ENCODE results near the gene MED9. TPM values are rescaled to one million over a fixed set of nuclear protein-coding genes. Genes with fewer than 3 reads are reported as not detected.

Gene MED9
- total RNA-seq, 2 experiments from 2014 or later = 21.8 to 27.5 TPM

GRCh38 chr17:17508646-17509591 is 32.1 kb downstream of the MED9 start:
- no peak for TF ChIP-seq EZH2phosphoT487 (IDR thresholded peaks at IDR 0.05; ENCODE audit: borderline replicate concordance, low read depth, low read length)
- H3K4me1 ChIP-seq (ENCODE audit: insufficient read depth, low read length, poor library complexity, severe bottlenecking) = no peaks in the 10 kb centered on the region
- no peaks in the 10 kb centered on the region for H3K9me2 ChIP-seq (ENCODE audit: insufficient read depth, low read length)
- ChIA-PET CTCF (ENCODE audit: unreplicated experiment) (no interaction called here), POLR2A (no interaction called here)
- no peak overlapping the region for H3K4me2 ChIP-seq (ENCODE audit: low read length)
- no peaks in the 10 kb centered on the region for H4K20me1 ChIP-seq (ENCODE audit: insufficient read depth, low read length)
- H3K36me3 ChIP-seq (ENCODE audit: insufficient read depth, low read length) = no peaks in the 10 kb centered on the region
- no peaks in the 10 kb centered on the region for H3K9me3 ChIP-seq (ENCODE audit: low read length)
- intact Hi-C loops (cut with micrococcal nuclease; ENCODE audit: unreplicated experiment) = no loop called here
- H3K4me3 ChIP-seq (ENCODE audit: low read depth, low read length, poor library complexity, severe bottlenecking) = no peak overlapping the region
- no peak overlapping the region for H2AFZ ChIP-seq (ENCODE audit: low read length)
- no peaks in the 10 kb centered on the region for H3K79me2 ChIP-seq (ENCODE audit: insufficient read depth, low read depth, low read length)
- no peak overlapping the region for H3K27ac ChIP-seq (ENCODE audit: low read depth, low read length, poor library complexity, severe bottlenecking)
- BruUV-seq (replicated peaks) = no TSS peak
- DNase-seq (ENCODE audit: low spot score) = no peak

- no peak overlapping the region for H2AFZ ChIP-seq (ENCODE audit: low read length)
- no peaks in the 10 kb centered on the region for H3K36me3 ChIP-seq (ENCODE audit: insufficient read depth, low read length)
- no peaks in the 10 kb centered on the region for H3K4me1 ChIP-seq (ENCODE audit: insufficient read depth, low read length, poor library complexity, severe bottlenecking)
- TF ChIP-seq, protein P1, sequence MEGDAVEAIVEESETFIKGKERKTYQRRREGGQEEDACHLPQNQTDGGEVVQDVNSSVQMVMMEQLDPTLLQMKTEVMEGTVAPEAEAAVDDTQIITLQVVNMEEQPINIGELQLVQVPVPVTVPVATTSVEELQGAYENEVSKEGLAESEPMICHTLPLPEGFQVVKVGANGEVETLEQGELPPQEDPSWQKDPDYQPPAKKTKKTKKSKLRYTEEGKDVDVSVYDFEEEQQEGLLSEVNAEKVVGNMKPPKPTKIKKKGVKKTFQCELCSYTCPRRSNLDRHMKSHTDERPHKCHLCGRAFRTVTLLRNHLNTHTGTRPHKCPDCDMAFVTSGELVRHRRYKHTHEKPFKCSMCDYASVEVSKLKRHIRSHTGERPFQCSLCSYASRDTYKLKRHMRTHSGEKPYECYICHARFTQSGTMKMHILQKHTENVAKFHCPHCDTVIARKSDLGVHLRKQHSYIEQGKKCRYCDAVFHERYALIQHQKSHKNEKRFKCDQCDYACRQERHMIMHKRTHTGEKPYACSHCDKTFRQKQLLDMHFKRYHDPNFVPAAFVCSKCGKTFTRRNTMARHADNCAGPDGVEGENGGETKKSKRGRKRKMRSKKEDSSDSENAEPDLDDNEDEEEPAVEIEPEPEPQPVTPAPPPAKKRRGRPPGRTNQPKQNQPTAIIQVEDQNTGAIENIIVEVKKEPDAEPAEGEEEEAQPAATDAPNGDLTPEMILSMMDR (conservative IDR thresholded peaks at IDR 0.05; ENCODE audit: low read length) = no peak
- TF ChIP-seq EZH2phosphoT487 (IDR thresholded peaks at IDR 0.05; ENCODE audit: borderline replicate concordance, low read depth, low read length) = no peak
- CTCF ChIA-PET (ENCODE audit: unreplicated experiment) = no interaction called here
- DNase-seq (ENCODE audit: low spot score) = no peak
- no TSS peak for BruUV-seq (replicated peaks)
- intact Hi-C loops (cut with micrococcal nuclease; ENCODE audit: unreplicated experiment) = no loop called here
- no peaks in the 10 kb centered on the region for H4K20me1 ChIP-seq (ENCODE audit: insufficient read depth, low read length)
- POLR2A ChIA-PET = no interaction called here
- no peaks in the 10 kb centered on the region for H3K79me2 ChIP-seq (ENCODE audit: insufficient read depth, low read depth, low read length)
- H3K27ac ChIP-seq (ENCODE audit: low read depth, low read length, poor library complexity, severe bottlenecking) = no peak overlapping the region
- H3K4me3 ChIP-seq (ENCODE audit: low read depth, low read length, poor library complexity, severe bottlenecking) = no peak overlapping the region
- no peaks in the 10 kb centered on the region for H3K9me2 ChIP-seq (ENCODE audit: insufficient read depth, low read length)
- H3K4me2 ChIP-seq (ENCODE audit: low read length) = no peak overlapping the region
- H3K9me3 ChIP-seq (ENCODE audit: low read length) = no peaks in the 10 kb centered on the region
Observed at GRCh38 chr17:17509601-17510425, 33.0 kb downstream of the MED9 start.

- Histone ChIP-seq H3K79me2 (ENCODE audit: insufficient read depth, low read depth, low read length) (no peaks in the 10 kb centered on the region), H3K9me2 (ENCODE audit: insufficient read depth, low read length) (no peaks in the 10 kb centered on the region), H3K4me2 (ENCODE audit: low read length) (no peak overlapping the region), H4K20me1 (ENCODE audit: insufficient read depth, low read length) (no peaks in the 10 kb centered on the region), H2AFZ (ENCODE audit: low read length) (no peak overlapping the region), H3K36me3 (ENCODE audit: insufficient read depth, low read length) (no peaks in the 10 kb centered on the region), H3K4me3 (ENCODE audit: low read depth, low read length, poor library complexity, severe bottlenecking) (no peak overlapping the region), H3K4me1 (ENCODE audit: insufficient read depth, low read length, poor library complexity, severe bottlenecking) (no peaks in the 10 kb centered on the region), H3K27ac (ENCODE audit: low read depth, low read length, poor library complexity, severe bottlenecking) (no peak overlapping the region), H3K9me3 (ENCODE audit: low read length) (no peaks in the 10 kb centered on the region)
- no peak for DNase-seq (ENCODE audit: low spot score)
- POLR2A ChIA-PET = no interaction called here
- TF ChIP-seq, protein P1 (conservative IDR thresholded peaks at IDR 0.05; ENCODE audit: low read length) = no peak
- TF ChIP-seq EZH2phosphoT487 (IDR thresholded peaks at IDR 0.05; ENCODE audit: borderline replicate concordance, low read depth, low read length) = no peak
- intact Hi-C loops (cut with micrococcal nuclease; ENCODE audit: unreplicated experiment) = no loop called here
- no TSS peak for BruUV-seq (replicated peaks)
- CTCF ChIA-PET (ENCODE audit: unreplicated experiment) = no interaction called here
Observed at GRCh38 chr17:17510456-17511292, 33.9 kb downstream of the MED9 start.

All from OCI-LY7 (cell line).